ENCODE measurements around the gene SHROOM3. TPM values are rescaled to one million over a fixed set of nuclear protein-coding genes. Genes with fewer than 3 reads are reported as not detected.

Gene SHROOM3
- total and polyA plus RNA-seq, 2 donors (not counting 3 experiments of a cell fraction or from before 2014, with no cell fraction given) = 2.7 to 6.7 TPM

DNA sequence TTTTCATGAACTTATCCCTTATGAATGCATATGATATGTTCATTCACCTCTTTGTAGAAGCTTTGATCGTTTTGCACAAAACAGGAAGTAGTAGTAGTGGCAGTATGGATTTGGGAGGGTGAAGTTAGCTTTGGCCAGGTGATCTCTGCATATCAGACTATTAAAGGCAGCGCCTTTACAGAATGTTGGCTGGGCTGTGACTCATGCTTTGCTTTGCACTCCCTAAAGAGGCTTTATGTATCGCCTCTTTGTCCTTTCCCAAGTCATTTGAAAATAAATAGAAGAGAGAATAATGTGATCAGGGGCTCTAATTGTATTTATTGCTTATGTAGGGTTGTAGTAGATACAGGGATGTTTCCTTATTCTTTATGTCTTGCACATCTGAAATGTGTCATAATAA lies 50.4 kb downstream of the SHROOM3 start:
- H4K20me1 ChIP-seq (replicated peaks; ENCODE audit: control insufficient read depth, extremely low read depth, insufficient read depth, low read length) = no peaks in the 10 kb centered on the region
- no peaks in the 10 kb centered on the region for H3K9me1 ChIP-seq (replicated peaks; ENCODE audit: control insufficient read depth, extremely low read depth, insufficient read depth, low read length)
- BruUV-seq (replicated peaks) = no TSS peak
- dilution Hi-C loops (cut with MboI; ENCODE audit: extremely low pct_ligation_motif_present, low sequenced_read_pairs) = no loop called here
- H3K4me2 ChIP-seq (ENCODE audit: insufficient read depth, low read length) = no peak overlapping the region
- H3K9me3 ChIP-seq (replicated peaks; ENCODE audit: control insufficient read depth, insufficient read depth, low read length) = no peaks in the 10 kb centered on the region
- DNase-seq (ENCODE audit: low read depth, low spot score) = no peak
- no peaks in the 10 kb centered on the region for H3K79me2 ChIP-seq (ENCODE audit: control insufficient read depth, insufficient read depth, low read length)
- no peak overlapping the region for H3K4me3 ChIP-seq (replicated peaks in 1 of 3; ENCODE audit: insufficient read depth in 1 of 3, low read depth in 1 of 3, low read length in 3 of 3)
- no peaks in the 10 kb centered on the region for H3K4me1 ChIP-seq (ENCODE audit: control insufficient read depth, extremely low read depth, insufficient read depth, low read length)
- H3K27ac ChIP-seq (ENCODE audit: insufficient read depth, low read depth, low read length) = no peak overlapping the region
- H3K36me3 ChIP-seq (ENCODE audit: control insufficient read depth in 2 of 2, extremely low read depth in 1 of 2, insufficient read depth in 2 of 2, low read length in 2 of 2) = no peaks in the 10 kb centered on the region
- intact Hi-C loops (cut with micrococcal nuclease) = no loop called here
- H3K9ac ChIP-seq (replicated peaks; ENCODE audit: extremely low read depth, insufficient read depth, low read length) = no peak overlapping the region
- H2AFZ ChIP-seq (ENCODE audit: low read depth, low read length) = no peak overlapping the region
- no peak for TF ChIP-seq MYC (IDR thresholded peaks at IDR 0.05; ENCODE audit: low read depth, low read length)
- H3K27me3 ChIP-seq (ENCODE audit: control insufficient read depth in 2 of 2, insufficient read depth in 2 of 2, low read length in 2 of 2) = peaks cover 10 to 23% of the 10 kb centered on the region in 2 experiments
- POLR2A ChIA-PET = no interaction called here
- CTCF ChIA-PET = interaction anchor here (1.1 to 3.0 kb wide), 2 partner anchors 16 to 36 kb away, joined by 3 to 8 read pairs; no protein-coding TSS in a partner anchor
- no peak for FAIRE-seq

DNA sequence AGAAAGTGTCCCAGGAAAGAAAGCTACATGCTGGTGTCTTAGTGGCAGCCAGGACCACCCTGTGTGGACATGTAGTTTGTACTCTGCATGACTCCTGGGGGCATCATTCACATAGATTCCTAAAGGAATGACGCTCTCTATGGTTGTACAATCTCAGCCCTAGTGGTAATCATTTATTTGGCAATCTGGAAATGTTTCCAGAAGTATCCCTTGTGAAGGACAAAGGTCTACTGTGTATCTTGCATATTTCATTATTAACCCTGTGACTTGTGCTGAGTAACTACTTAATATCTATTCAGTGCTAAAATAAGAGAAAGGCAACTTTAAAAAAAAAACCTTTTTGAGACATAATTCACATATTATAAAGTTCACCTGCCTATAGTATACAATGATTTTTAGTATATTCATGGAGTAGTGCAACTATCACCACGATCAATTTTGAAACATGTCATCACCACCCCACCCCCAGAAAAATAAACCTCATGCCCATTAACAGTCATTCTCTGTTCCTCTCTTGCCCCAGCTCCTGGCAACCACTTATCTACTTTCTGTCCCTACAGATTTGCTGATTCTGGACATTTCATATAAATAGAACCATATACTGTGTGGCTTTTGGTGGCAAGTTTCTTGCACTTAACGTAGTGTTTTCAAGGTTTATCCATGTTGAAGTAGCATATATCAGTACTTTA lies 51.7 kb downstream of the SHROOM3 start:
- H3K4me3 ChIP-seq (replicated peaks in 1 of 3; ENCODE audit: insufficient read depth in 1 of 3, low read depth in 1 of 3, low read length in 3 of 3) = no peak overlapping the region
- DNase-seq (ENCODE audit: low read depth, low spot score) (no peak), FAIRE-seq (no peak)
- no peak overlapping the region for H3K9ac ChIP-seq (replicated peaks; ENCODE audit: extremely low read depth, insufficient read depth, low read length)
- H2AFZ ChIP-seq (ENCODE audit: low read depth, low read length) = no peak overlapping the region
- H3K4me2 ChIP-seq (ENCODE audit: insufficient read depth, low read length) = no peak overlapping the region
- POLR2A ChIA-PET = no interaction called here
- CTCF ChIA-PET = interaction anchor here (3.0 kb wide), 1 partner anchor 15 kb away, joined by 8 read pairs; no protein-coding TSS in a partner anchor
- no peaks in the 10 kb centered on the region for H3K36me3 ChIP-seq (ENCODE audit: control insufficient read depth in 2 of 2, extremely low read depth in 1 of 2, insufficient read depth in 2 of 2, low read length in 2 of 2)
- H3K27ac ChIP-seq (ENCODE audit: insufficient read depth, low read depth, low read length) = no peak overlapping the region
- intact Hi-C loops (cut with micrococcal nuclease) = no loop called here
- H3K9me3 ChIP-seq (replicated peaks; ENCODE audit: control insufficient read depth, insufficient read depth, low read length) = no peaks in the 10 kb centered on the region
- no peak for TF ChIP-seq MYC (IDR thresholded peaks at IDR 0.05; ENCODE audit: low read depth, low read length)
- TF ChIP-seq, protein P1, sequence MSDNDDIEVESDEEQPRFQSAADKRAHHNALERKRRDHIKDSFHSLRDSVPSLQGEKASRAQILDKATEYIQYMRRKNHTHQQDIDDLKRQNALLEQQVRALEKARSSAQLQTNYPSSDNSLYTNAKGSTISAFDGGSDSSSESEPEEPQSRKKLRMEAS (IDR thresholded peaks at IDR 0.05; ENCODE audit: insufficient read depth, insufficient read length) = no peak
- TF ChIP-seq, protein P2, sequence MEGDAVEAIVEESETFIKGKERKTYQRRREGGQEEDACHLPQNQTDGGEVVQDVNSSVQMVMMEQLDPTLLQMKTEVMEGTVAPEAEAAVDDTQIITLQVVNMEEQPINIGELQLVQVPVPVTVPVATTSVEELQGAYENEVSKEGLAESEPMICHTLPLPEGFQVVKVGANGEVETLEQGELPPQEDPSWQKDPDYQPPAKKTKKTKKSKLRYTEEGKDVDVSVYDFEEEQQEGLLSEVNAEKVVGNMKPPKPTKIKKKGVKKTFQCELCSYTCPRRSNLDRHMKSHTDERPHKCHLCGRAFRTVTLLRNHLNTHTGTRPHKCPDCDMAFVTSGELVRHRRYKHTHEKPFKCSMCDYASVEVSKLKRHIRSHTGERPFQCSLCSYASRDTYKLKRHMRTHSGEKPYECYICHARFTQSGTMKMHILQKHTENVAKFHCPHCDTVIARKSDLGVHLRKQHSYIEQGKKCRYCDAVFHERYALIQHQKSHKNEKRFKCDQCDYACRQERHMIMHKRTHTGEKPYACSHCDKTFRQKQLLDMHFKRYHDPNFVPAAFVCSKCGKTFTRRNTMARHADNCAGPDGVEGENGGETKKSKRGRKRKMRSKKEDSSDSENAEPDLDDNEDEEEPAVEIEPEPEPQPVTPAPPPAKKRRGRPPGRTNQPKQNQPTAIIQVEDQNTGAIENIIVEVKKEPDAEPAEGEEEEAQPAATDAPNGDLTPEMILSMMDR (IDR thresholded peaks at IDR 0.05; ENCODE audit: extremely low read depth in 1 of 2, insufficient read depth in 1 of 2, low read depth in 1 of 2, low read length in 2 of 2) = no peak
- TF ChIP-seq POLR2A (IDR thresholded peaks at IDR 0.05; ENCODE audit: low read depth, low read length) = no peak
- no peaks in the 10 kb centered on the region for H3K79me2 ChIP-seq (ENCODE audit: control insufficient read depth, insufficient read depth, low read length)
- no peaks in the 10 kb centered on the region for H3K4me1 ChIP-seq (ENCODE audit: control insufficient read depth, extremely low read depth, insufficient read depth, low read length)
- dilution Hi-C loops (cut with MboI; ENCODE audit: extremely low pct_ligation_motif_present, low sequenced_read_pairs) = no loop called here
- peaks cover 12 to 23% of the 10 kb centered on the region in 2 experiments for H3K27me3 ChIP-seq (ENCODE audit: control insufficient read depth in 2 of 2, insufficient read depth in 2 of 2, low read length in 2 of 2)
- H4K20me1 ChIP-seq (replicated peaks; ENCODE audit: control insufficient read depth, extremely low read depth, insufficient read depth, low read length) = no peaks in the 10 kb centered on the region
- no peaks in the 10 kb centered on the region for H3K9me1 ChIP-seq (replicated peaks; ENCODE audit: control insufficient read depth, extremely low read depth, insufficient read depth, low read length)
- BruUV-seq (replicated peaks) = no TSS peak

Measured in endothelial cell of umbilical vein (primary cell).